ENCODE data around the gene MSI2.
A peak's percentile ranks its signal among the peaks of the same experiment; 100 is the strongest.

MSI2 gene

DNA sequence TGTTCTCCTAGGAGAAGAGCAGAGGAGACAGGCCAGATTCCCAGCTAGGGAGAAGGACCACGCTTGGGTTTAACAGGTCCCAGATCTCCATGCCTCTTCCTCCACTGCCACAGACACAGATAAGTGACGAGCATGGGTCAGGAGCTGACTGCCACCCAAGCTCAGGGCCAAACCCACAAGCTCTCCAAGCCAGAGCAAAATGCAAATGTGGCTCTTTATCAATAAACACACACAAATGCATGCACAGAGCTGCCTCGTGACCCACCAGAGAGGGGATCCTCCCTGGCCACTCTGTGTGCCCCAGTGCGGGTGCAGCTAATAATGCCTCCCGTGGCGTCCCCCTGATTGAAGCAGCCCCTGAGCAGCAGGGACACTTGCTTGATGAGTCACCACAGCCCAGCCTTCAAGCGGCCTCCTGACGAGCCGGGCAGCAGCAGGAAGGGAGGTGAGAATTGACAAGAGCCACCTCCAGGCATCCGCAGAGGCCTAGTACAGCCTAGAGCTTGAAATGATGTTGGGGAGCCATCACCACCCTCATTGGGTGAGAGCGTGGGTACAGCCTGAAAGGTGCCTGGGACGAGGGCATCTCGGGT is 344.9 kb downstream of the MSI2 start:
- peaks cover 12% of the 10 kb centered on the region for H3K4me1 ChIP-seq (ENCODE audit: control insufficient read depth, insufficient read depth, low read length)
- H3K9ac ChIP-seq (ENCODE audit: low read length), result no peak overlapping the region
- no peaks in the 10 kb centered on the region for H3K36me3 ChIP-seq (ENCODE audit: control insufficient read depth, insufficient read depth, low read length)
- H3K27me3 ChIP-seq (ENCODE audit: control insufficient read depth, insufficient read depth, low read length), result no peaks in the 10 kb centered on the region
- no peak overlapping the region for H3K27ac ChIP-seq (ENCODE audit: low read depth, low read length)
- no peak overlapping the region for H3K4me3 ChIP-seq (ENCODE audit: low read length)

DNA sequence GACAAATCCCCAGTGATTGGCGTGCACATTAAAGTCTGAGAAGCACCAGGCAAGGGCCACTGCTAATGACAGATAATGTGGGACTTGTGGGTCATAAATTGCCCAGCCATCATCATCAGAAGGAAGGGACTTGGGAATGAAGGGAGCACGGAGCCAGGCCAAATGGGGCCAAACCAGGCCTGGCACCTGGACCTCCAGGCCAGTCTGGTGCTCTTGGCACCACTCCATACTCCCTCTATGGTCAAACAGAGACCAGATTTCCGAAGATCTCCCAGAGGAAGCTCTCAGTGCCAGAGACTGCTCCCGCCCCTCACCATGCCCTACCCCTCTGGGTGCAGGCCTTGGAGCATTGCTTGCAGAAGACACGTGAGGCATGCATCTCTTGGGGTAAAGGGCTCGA is 346.6 kb downstream of the MSI2 start:
- Histone ChIP-seq H3K36me3 (ENCODE audit: control insufficient read depth, insufficient read depth, low read length) (no peaks in the 10 kb centered on the region), H3K4me1 (ENCODE audit: control insufficient read depth, insufficient read depth, low read length) (peaks cover 12% of the 10 kb centered on the region), H3K4me3 (ENCODE audit: low read length) (no peak overlapping the region), H3K27ac (ENCODE audit: low read depth, low read length) (no peak overlapping the region), H3K9ac (ENCODE audit: low read length) (no peak overlapping the region), H3K27me3 (ENCODE audit: control insufficient read depth, insufficient read depth, low read length) (no peaks in the 10 kb centered on the region)

DNA sequence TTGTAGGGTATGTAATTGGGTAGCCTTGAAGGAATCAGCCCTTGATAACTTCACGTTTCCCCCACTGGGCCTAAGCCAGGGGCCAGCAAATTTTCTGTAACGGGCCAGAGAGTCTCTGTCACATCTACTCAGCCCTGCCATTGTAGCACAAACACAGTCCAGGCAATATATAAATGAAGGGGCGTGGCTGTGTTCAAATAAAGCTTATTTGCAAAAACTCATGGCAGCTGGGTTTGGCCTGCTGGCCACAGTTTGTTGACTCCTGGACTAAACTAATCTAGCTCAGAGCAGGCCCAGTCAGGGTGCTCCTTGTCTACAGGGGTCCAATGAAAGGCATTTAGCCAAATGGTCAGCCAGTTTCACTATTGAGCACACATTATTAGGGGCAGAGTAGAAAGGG is 347.2 kb downstream of the MSI2 start:
- Histone ChIP-seq H3K9ac (ENCODE audit: low read length) (no peak overlapping the region), H3K4me1 (ENCODE audit: control insufficient read depth, insufficient read depth, low read length) (peaks cover 12% of the 10 kb centered on the region), H3K27me3 (ENCODE audit: control insufficient read depth, insufficient read depth, low read length) (no peaks in the 10 kb centered on the region), H3K4me3 (ENCODE audit: low read length) (no peak overlapping the region), H3K27ac (ENCODE audit: low read depth, low read length) (no peak overlapping the region), H3K36me3 (ENCODE audit: control insufficient read depth, insufficient read depth, low read length) (no peaks in the 10 kb centered on the region)

DNA sequence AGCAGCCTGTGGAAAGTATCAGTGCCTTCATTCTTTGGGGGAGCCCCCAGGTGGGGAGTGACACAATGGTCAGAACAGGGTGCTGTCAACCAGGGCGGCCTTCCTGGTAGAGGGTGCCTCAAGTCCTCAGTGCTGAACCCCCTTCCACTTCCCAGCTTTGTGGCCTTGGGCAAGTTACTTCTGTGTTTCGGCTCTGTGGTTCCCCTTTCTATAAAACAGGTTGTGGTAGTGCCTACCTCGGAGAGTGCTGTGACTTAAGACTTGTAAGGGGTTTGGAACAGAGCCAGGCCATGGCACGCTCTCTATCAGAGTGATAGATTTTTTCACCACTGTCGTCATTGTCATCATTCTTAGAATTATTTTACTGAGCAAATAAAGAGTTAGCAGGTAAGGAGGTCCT is 347.7 kb downstream of the MSI2 start:
- Histone ChIP-seq H3K36me3 (ENCODE audit: control insufficient read depth, insufficient read depth, low read length) (no peaks in the 10 kb centered on the region), H3K9ac (ENCODE audit: low read length) (no peak overlapping the region), H3K27ac (ENCODE audit: low read depth, low read length) (no peak overlapping the region), H3K27me3 (ENCODE audit: control insufficient read depth, insufficient read depth, low read length) (no peaks in the 10 kb centered on the region), H3K4me3 (ENCODE audit: low read length) (no peak overlapping the region), H3K4me1 (ENCODE audit: control insufficient read depth, insufficient read depth, low read length) (peaks cover 12% of the 10 kb centered on the region)

DNA sequence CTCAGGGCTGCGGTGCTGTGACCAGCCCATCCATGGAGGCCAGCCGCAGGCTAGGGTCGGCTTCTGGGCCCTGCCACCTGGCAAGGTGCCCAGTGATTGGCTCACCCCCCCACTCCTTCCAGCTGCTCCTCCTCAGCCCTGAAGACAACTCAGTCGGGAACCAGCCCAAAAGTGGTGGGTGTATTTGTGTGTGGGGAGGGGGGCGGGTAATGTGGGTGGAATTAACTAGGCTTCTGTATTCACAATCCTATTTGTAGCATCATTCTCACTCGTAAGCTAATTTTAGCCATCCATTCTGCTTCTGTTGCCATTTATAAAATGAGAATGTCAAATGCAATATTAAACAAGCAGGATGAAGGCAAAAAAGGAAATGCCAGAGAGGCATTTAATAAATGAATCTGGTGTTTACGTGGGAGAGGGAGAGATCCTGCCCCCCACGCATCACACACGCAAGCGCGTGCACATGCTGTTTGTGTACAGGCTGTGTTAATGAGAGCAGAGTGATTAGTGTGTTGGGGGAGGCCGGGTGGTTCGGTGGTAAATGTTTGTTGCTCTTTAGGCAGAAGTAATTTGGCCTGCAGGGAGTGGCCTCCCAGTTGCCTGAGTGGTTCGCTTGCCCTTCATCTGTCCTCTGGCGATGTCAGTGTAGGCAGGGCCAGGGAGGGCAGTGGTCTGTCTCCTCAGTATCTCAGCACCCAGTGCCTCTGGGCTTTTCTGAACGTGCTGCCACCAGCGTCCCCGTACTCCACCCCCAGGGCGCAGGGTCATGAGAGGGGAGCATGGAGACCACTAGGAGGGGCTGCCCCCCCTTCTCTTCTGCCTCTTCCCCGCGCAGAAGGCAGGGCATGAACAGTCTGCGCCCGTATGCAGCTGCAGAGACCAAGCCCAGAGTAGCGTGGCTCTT is 348.7 kb downstream of the MSI2 start:
- H3K36me3 ChIP-seq (ENCODE audit: control insufficient read depth, insufficient read depth, low read length), result no peaks in the 10 kb centered on the region
- H3K27me3 ChIP-seq (ENCODE audit: control insufficient read depth, insufficient read depth, low read length), result no peaks in the 10 kb centered on the region
- peak overlapping the region; percentile 34 for H3K27ac ChIP-seq (ENCODE audit: low read depth, low read length)
- H3K9ac ChIP-seq (ENCODE audit: low read length), result no peak overlapping the region
- peak overlapping the region; percentile 14 for H3K4me3 ChIP-seq (ENCODE audit: low read length)
- peaks cover 12% of the 10 kb centered on the region for H3K4me1 ChIP-seq (ENCODE audit: control insufficient read depth, insufficient read depth, low read length)

DNA sequence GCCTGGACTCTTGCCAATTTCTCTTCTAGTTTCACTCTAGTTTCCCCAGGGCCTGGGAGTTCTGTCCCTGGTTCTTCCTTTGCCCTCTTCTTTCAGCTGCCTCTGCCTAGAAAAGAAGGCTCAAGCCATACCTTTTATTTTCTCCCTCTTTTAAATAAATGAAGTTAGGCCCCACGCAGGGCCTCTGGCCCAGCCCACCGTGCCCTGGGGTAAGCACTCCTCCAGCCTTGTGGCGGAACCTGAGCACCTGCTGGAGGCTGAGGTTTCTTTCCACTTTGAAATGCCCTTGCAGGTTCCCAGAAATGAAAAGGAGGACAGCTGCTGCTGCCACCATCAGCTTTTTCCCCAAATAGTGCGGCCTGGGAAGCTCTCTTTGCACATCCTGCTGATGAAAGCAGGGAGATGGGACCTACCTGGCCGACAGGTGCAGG is 349.4 kb downstream of the MSI2 start:
- Histone ChIP-seq H3K4me3 (ENCODE audit: low read length) (no peak overlapping the region), H3K9ac (ENCODE audit: low read length) (no peak overlapping the region), H3K27me3 (ENCODE audit: control insufficient read depth, insufficient read depth, low read length) (no peaks in the 10 kb centered on the region), H3K27ac (ENCODE audit: low read depth, low read length) (peak overlapping the region; percentile 34), H3K36me3 (ENCODE audit: control insufficient read depth, insufficient read depth, low read length) (no peaks in the 10 kb centered on the region), H3K4me1 (ENCODE audit: control insufficient read depth, insufficient read depth, low read length) (peaks cover 12% of the 10 kb centered on the region)

DNA sequence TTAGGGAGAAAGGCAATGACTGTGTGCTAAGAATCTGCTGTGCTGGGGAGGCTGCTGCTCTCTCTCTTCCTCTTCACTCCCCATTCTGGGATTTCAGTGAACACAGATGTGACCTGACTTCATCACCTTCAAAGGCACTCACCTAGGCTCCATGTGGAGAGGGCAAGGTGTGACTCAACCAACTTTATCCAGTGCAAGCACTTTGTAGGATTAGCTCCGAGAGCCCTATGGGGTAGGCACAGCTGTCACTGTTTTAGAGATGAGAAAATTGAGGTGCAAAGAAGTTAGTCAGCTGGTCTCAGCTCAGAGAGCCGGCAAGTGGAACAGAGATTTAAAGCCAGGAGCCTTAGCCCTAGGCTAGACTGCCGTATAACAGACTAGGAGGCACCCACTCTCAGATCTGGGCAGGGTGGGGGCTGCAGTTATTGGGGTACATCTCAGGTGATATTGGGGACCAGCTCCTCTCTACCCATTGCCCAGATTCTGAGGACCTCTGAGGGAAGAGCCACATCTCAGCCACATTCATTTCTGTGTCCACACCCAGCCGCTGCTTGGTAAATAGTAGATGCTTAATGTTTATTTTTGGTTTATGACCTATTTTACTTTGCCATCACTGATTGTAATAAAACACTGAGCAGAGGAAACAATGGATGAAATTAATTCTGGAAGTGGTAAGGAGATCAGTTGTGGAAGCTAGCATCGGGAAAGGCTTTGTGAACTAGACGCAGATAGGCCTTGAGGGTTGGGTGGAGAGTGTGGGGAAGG is 350.0 kb downstream of the MSI2 start:
- no peak overlapping the region for H3K9ac ChIP-seq (ENCODE audit: low read length)
- H3K27ac ChIP-seq (ENCODE audit: low read depth, low read length), result peak overlapping the region; percentile 34
- H3K4me1 ChIP-seq (ENCODE audit: control insufficient read depth, insufficient read depth, low read length), result peaks cover 12% of the 10 kb centered on the region
- H3K36me3 ChIP-seq (ENCODE audit: control insufficient read depth, insufficient read depth, low read length), result no peaks in the 10 kb centered on the region
- H3K4me3 ChIP-seq (ENCODE audit: low read length), result no peak overlapping the region
- H3K27me3 ChIP-seq (ENCODE audit: control insufficient read depth, insufficient read depth, low read length), result no peaks in the 10 kb centered on the region

DNA sequence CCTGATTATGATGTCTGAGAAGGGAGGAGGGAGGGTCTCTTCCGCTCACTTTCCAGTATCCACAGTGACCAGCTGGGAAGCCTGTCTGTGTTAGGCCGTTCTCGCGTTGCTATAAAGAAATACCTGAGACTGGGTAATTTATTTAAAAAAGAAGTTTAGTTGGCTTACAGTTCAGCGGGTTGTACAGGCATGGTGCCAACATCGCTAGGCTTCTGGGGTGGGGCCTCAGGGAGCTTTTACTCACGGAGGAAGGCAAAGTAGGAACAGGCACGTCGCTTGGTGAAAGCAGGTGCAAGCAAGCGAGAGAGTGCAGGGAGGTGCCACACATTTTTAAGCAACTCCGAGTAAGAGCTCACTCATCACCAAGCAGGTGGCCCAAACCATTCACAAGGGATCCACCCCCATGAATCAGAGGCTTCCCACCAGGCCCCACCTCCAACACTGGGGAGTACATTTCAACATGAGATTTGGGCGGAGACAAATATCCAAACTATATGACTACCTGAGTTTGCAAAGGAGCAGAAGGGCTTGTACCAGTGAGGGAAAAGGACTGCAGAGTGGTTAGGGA is 351.3 kb downstream of the MSI2 start:
- H3K4me3 ChIP-seq (ENCODE audit: low read length), result no peak overlapping the region
- peaks cover 12% of the 10 kb centered on the region for H3K4me1 ChIP-seq (ENCODE audit: control insufficient read depth, insufficient read depth, low read length)
- no peak overlapping the region for H3K27ac ChIP-seq (ENCODE audit: low read depth, low read length)
- no peaks in the 10 kb centered on the region for H3K27me3 ChIP-seq (ENCODE audit: control insufficient read depth, insufficient read depth, low read length)
- H3K9ac ChIP-seq (ENCODE audit: low read length), result no peak overlapping the region
- H3K36me3 ChIP-seq (ENCODE audit: control insufficient read depth, insufficient read depth, low read length), result no peaks in the 10 kb centered on the region

DNA sequence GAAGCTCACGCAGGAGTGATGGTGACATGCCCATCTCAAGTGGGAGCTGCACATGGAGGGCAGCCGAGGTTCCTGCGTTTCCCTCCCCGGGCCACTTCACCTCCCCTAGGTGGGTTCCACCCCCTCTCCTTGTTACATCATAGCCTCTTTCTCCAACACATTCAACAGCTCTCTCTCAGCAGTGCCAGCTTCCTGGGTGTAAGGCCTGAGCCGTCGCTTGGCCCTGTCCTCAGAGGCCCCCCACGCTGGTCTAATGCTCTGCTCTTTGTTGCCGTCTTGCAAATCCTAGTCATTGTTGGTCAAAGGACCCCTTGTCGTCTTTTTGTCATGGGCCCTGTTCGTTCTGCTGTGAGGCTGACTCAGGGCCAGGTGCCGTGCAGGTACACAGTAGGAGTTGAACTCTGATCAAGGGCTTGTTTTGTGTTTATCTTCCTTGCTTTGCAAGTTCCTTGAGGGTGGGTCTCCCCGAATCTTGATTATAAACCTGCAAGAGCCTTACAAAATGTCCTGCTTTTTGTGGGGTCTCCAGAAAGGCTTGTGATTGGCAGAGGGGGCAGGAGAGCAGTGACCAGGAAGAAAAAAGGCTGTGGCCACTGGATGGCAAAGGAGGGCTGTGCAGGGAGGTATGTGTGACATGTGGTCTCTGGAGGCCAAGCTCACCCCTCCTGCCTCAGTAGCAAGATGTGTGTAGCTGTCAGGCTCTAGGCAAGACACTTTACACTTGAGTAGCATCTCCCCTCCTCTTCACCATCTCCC is 352.2 kb downstream of the MSI2 start:
- Histone ChIP-seq H3K27ac (ENCODE audit: low read depth, low read length) (no peak overlapping the region), H3K9ac (ENCODE audit: low read length) (no peak overlapping the region), H3K4me3 (ENCODE audit: low read length) (no peak overlapping the region)

DNA sequence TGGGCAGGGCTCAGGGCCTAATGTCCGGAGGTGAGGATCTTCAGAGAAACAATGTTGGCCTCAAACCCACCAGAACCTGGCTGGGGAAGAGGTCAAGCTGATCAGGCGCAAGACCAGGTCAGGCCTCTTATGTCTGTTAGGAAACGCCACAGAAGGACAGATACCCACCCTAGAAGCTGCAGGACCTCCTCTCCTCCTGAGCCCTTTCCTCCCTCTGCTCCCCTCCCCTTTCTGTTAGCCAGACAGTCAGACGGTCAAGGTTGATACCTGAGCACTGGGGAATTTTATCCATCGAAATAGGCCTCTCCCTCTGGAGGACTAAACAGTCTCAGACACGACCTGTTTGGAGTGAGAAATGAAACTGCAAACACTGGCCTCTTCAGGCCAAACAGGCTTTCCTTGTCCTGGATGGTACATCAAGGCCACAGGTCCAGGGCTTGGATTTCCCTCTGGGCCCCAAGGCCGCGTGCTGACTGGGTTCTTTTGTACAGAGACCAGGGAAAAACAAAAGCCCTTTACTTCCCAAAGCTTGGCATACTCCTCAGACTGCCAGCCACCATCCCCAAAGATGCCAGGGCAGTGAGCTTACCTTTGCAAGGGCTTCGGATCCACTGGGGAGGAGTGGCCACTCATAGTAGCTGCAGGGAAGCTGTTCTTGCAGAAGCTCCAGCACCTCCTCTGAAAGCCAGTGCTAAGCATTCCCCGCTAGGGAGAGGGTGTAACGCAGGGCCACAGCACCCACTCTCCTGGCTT is 353.0 kb downstream of the MSI2 start:
- Histone ChIP-seq H3K4me1 (ENCODE audit: control insufficient read depth, insufficient read depth, low read length) (peaks cover 12% of the 10 kb centered on the region), H3K27ac (ENCODE audit: low read depth, low read length) (no peak overlapping the region), H3K4me3 (ENCODE audit: low read length) (no peak overlapping the region), H3K27me3 (ENCODE audit: control insufficient read depth, insufficient read depth, low read length) (no peaks in the 10 kb centered on the region), H3K9ac (ENCODE audit: low read length) (no peak overlapping the region), H3K36me3 (ENCODE audit: control insufficient read depth, insufficient read depth, low read length) (no peaks in the 10 kb centered on the region)

More for the DNA sequence above, 352.2 kb downstream of the MSI2 start:
- Histone ChIP-seq H3K4me1 (ENCODE audit: control insufficient read depth, insufficient read depth, low read length) (peaks cover 12% of the 10 kb centered on the region), H3K36me3 (ENCODE audit: control insufficient read depth, insufficient read depth, low read length) (no peaks in the 10 kb centered on the region), H3K27me3 (ENCODE audit: control insufficient read depth, insufficient read depth, low read length) (no peaks in the 10 kb centered on the region)

DNA sequence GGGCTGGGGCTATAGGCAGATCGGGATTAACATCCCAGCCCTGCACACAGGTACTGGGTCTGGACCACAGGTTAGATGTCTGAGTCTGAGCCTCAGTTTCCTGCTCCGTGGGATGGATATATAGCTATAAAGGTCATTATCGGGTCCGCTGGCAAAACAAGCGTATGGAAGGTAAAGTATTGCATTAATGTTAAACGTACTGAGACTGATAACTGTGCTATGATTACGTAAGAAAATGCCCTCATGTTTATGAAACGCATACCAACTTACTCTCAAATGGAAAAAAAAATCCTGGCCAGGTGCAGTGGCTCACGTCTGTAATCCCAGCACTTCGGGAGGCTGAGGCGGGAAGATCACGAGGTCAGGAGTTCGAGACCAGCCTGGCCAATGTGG is 353.6 kb downstream of the MSI2 start:
- no peak overlapping the region for H3K27ac ChIP-seq (ENCODE audit: low read depth, low read length)

More for the DNA sequence above, 353.6 kb downstream of the MSI2 start:
- no peak overlapping the region for H3K4me3 ChIP-seq (ENCODE audit: low read length)
- no peaks in the 10 kb centered on the region for H3K36me3 ChIP-seq (ENCODE audit: control insufficient read depth, insufficient read depth, low read length)
- H3K27me3 ChIP-seq (ENCODE audit: control insufficient read depth, insufficient read depth, low read length), result no peaks in the 10 kb centered on the region
- peaks cover 9% of the 10 kb centered on the region for H3K4me1 ChIP-seq (ENCODE audit: control insufficient read depth, insufficient read depth, low read length)
- H3K9ac ChIP-seq (ENCODE audit: low read length), result no peak overlapping the region
